Gastroesophageal sphincter (tissue), 4 donors: ENCODE measurements around the gene HIGD2A. TPM values are rescaled to one million over a fixed set of nuclear protein-coding genes. Genes with fewer than 3 reads are reported as not detected.

Experiments used
- ATAC-seq: fragments of 150-250 bp; one replicate; pipeline ENCODE4 v1.9.1; 2016; ENCODE audit warnings: mild to moderate bottlenecking, moderate library complexity
- H3K27ac ChIP-seq, 4 donors: fragments of 200-600 bp; sonication (generic) in 3 of 4; 1 replicate in 3 of 4; 2 replicates in 1 of 4; pipeline ENCODE4 v1.5.1; 2016 to 2019
- H3K27me3 ChIP-seq: fragments of 200-600 bp; sonication (generic); one replicate; pipeline ENCODE4 v1.5.1; 2019
- H3K36me3 ChIP-seq, 2 donors: fragments of 200-600 bp; sonication (generic); one replicate each; pipeline ENCODE4 v1.5.1; 2019; ENCODE audit warnings: control low read depth in 1 of 2
- H3K4me1 ChIP-seq, 3 donors: fragments of 200-600 bp; sonication (generic); 1 replicate in 2 of 3; 2 replicates in 1 of 3; pipeline ENCODE4 v1.5.1; 2016 to 2019; ENCODE audit warnings: control low read depth in 2 of 3
- H3K4me3 ChIP-seq, 2 donors: fragments of 200-600 bp; sonication (generic); one replicate each; pipeline ENCODE4 v1.5.1; 2019; ENCODE audit warnings: mild to moderate bottlenecking in 1 of 2, moderate library complexity in 1 of 2
- H3K9me3 ChIP-seq, 3 donors: fragments of 200-600 bp; sonication (generic); one replicate each; pipeline ENCODE4 v1.5.1; 2017 to 2019; ENCODE audit warnings: control low read depth in 2 of 3
- EP300 ChIP-seq: sonication (generic); formaldehyde crosslinking; IDR thresholded peaks from one replicate; pipeline ENCODE4 v1.6.1; 2017; ENCODE audit warnings: antibody characterized with exemption, mild to moderate bottlenecking
- POLR2A ChIP-seq, 2 donors: fragments of 450-650 bp; IDR thresholded peaks; one replicate each; pipeline ENCODE4 v1.6.1; 2017; ENCODE audit warnings: antibody characterized with exemption in 2 of 2, mild to moderate bottlenecking in 2 of 2, moderate library complexity in 1 of 2
- POLR2AphosphoS5 ChIP-seq: sonication (generic); formaldehyde crosslinking; IDR thresholded peaks from one replicate; pipeline ENCODE4 v1.6.1; 2017; ENCODE audit warnings: antibody characterized with exemption
- WGBS, 2 donors: methylation state at CpG; one replicate each; pipeline ENCODE4 v1.1.5; 2018; ENCODE audit warnings: low coverage in 1 of 2; 5-methylcytosine and 5-hydroxymethylcytosine counted together
- total RNA-seq, 4 donors: library from RNA; depleted of rRNA; stranded (reverse); fragments of >200 nt; gene quantifications; one replicate each; pipeline ENCODE4 v1.1.0, GENCODE V29; 2016
- TF ChIP-seq, protein P1 (sequence below), 4 experiments: fragments of 200-600 bp in 2 of 4; fragments of 450-650 bp in 2 of 4; sonication (generic) in 1 of 4; IDR thresholded peaks; one replicate each; pipeline ENCODE4 v1.5.1; 2017 to 2019; ENCODE audit warnings: antibody characterized with exemption in 4 of 4, mild to moderate bottlenecking in 2 of 4, moderate library complexity in 2 of 4

HIGD2A gene
- total RNA-seq, 4 donors from 2014 or later = 87.1 to 190 (median 157) TPM

GRCh38 chr5:176425791-176426190 lies 37.2 kb downstream of the HIGD2A start:
- Histone ChIP-seq H3K36me3 (no peaks in the 10 kb centered on the region), H3K27me3 (peaks cover 3% of the 10 kb centered on the region), H3K4me1 (no peaks in the 10 kb centered on the region), H3K27ac (no peak overlapping the region), H3K4me3 (no peak overlapping the region), H3K9me3 (no peaks in the 10 kb centered on the region)
- no peak for ATAC-seq
- 69 to 95% methylated on average over 1 of the region's 1 CpG for WGBS, 2 donors
- TF ChIP-seq POLR2A (IDR thresholded peaks at IDR 0.05) = no peak
- no peak for TF ChIP-seq EP300
- no peak for TF ChIP-seq POLR2AphosphoS5
- TF ChIP-seq, protein P1, sequence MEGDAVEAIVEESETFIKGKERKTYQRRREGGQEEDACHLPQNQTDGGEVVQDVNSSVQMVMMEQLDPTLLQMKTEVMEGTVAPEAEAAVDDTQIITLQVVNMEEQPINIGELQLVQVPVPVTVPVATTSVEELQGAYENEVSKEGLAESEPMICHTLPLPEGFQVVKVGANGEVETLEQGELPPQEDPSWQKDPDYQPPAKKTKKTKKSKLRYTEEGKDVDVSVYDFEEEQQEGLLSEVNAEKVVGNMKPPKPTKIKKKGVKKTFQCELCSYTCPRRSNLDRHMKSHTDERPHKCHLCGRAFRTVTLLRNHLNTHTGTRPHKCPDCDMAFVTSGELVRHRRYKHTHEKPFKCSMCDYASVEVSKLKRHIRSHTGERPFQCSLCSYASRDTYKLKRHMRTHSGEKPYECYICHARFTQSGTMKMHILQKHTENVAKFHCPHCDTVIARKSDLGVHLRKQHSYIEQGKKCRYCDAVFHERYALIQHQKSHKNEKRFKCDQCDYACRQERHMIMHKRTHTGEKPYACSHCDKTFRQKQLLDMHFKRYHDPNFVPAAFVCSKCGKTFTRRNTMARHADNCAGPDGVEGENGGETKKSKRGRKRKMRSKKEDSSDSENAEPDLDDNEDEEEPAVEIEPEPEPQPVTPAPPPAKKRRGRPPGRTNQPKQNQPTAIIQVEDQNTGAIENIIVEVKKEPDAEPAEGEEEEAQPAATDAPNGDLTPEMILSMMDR (IDR thresholded peaks at IDR 0.05) = no peak

- TF ChIP-seq POLR2A (IDR thresholded peaks at IDR 0.05) (no peak), EP300 (no peak), POLR2AphosphoS5 (no peak)
- TF ChIP-seq, protein P1 (IDR thresholded peaks at IDR 0.05) = no peak
- Histone ChIP-seq H3K36me3 (no peaks in the 10 kb centered on the region), H3K4me3 (no peak overlapping the region), H3K27me3 (peaks cover 3% of the 10 kb centered on the region), H3K9me3 (no peaks in the 10 kb centered on the region), H3K27ac (no peak overlapping the region), H3K4me1 (no peaks in the 10 kb centered on the region)
- no peak for ATAC-seq
- WGBS, 2 donors = 68 to 88% methylated on average over 1 of the region's 1 CpG
Measured at GRCh38 chr5:176426876-176427275, 38.3 kb downstream of the HIGD2A start.

DNA sequence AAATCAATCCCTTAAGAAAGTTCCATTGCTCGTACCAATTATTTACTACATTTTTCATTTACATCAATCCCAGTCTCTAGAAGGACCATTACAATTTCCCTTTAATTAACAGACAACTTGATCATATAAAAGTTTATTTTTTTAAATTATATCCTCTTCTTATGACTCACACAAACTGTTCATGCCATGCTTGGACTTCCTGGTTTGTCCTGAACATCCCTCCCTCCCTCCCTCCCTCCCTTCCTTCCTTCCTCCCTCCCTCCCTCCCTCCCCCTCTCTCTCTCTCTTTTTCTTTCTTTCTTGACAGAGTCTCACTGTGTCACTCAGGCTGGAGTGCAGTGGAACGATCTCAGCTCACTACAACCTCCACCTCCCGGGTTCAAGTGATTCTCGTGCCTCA lies 39.4 kb downstream of the HIGD2A start:
- 47 to 69% methylated on average over 1 to 4 of the region's 4 CpGs for WGBS, 2 donors
- H3K9me3 ChIP-seq = no peaks in the 10 kb centered on the region
- no peak overlapping the region for H3K4me3 ChIP-seq
- ATAC-seq = no peak
- TF ChIP-seq, protein P1 (IDR thresholded peaks at IDR 0.05) = no peak
- TF ChIP-seq POLR2AphosphoS5 (no peak), EP300 (no peak), POLR2A (IDR thresholded peaks at IDR 0.05) (no peak)
- no peaks in the 10 kb centered on the region for H3K36me3 ChIP-seq
- H3K27ac ChIP-seq = no peak overlapping the region
- H3K4me1 ChIP-seq = no peaks in the 10 kb centered on the region
- peaks cover 10% of the 10 kb centered on the region for H3K27me3 ChIP-seq

DNA sequence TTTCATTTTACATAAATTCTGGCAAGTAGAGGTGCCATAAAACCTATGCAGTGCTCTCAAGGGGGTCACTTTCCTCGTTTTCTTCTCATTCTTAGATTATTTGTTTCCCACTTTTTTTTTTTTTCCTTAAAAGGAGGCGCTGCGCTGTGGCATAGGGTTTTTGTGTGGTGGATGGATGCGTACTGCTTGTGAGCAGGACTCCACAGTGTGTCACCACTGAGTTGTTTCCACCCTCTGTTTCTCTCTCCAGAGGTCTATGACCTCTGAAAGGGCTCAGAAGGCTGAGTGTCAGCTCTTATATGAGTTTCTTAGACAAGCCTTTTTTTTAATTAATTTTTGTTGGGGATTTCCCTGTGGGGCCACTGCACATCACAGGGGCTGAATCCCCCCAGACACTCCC lies 41.4 kb downstream of the HIGD2A start:
- Histone ChIP-seq H3K36me3 (no peaks in the 10 kb centered on the region), H3K27me3 (peaks cover 11% of the 10 kb centered on the region), H3K9me3 (no peaks in the 10 kb centered on the region), H3K4me3 (no peak overlapping the region), H3K27ac (no peak overlapping the region), H3K4me1 (no peaks in the 10 kb centered on the region)
- ATAC-seq = no peak
- no peak for TF ChIP-seq POLR2A (IDR thresholded peaks at IDR 0.05)
- no peak for TF ChIP-seq EP300
- TF ChIP-seq, protein P1 (IDR thresholded peaks at IDR 0.05) = no peak
- no peak for TF ChIP-seq POLR2AphosphoS5
- 58% methylated on average over 3 of the region's 4 CpGs; no CpG with 5 or more reads in 1 of the 2 donors for WGBS, 2 donors

DNA sequence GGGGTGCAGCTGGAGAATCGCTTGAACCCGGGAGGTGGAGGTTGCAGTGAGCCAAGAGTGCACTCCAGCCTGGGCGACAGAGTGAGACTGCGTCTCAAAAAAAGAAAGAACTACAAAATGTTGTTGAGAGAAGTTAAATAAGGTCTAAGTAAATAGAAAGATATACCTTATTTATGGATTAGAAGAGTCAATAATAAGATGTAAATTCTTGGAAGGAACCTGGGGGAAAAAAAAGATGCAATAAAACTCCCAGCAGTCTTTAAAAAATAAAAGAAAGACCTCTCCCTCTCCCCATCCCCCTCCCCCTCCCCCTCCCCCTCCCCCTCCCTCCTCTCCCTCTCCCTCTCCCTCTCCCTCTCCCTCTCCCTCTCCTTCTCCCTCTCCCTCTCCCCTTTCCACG lies 44.2 kb downstream of the HIGD2A start:
- Histone ChIP-seq H3K27ac (no peak overlapping the region), H3K4me1 (no peaks in the 10 kb centered on the region), H3K27me3 (peaks cover 14% of the 10 kb centered on the region), H3K9me3 (no peaks in the 10 kb centered on the region), H3K4me3 (no peak overlapping the region), H3K36me3 (no peaks in the 10 kb centered on the region)
- no peak for TF ChIP-seq POLR2A (IDR thresholded peaks at IDR 0.05)
- TF ChIP-seq POLR2AphosphoS5 = no peak
- TF ChIP-seq, protein P1 (IDR thresholded peaks at IDR 0.05) = no peak
- TF ChIP-seq EP300 = no peak
- 89% methylated on average over 3 of the region's 5 CpGs; no CpG with 5 or more reads in 1 of the 2 donors for WGBS, 2 donors
- no peak for ATAC-seq
